ENCODE measurements around the gene NANOS3.

NANOS3 gene

DNA sequence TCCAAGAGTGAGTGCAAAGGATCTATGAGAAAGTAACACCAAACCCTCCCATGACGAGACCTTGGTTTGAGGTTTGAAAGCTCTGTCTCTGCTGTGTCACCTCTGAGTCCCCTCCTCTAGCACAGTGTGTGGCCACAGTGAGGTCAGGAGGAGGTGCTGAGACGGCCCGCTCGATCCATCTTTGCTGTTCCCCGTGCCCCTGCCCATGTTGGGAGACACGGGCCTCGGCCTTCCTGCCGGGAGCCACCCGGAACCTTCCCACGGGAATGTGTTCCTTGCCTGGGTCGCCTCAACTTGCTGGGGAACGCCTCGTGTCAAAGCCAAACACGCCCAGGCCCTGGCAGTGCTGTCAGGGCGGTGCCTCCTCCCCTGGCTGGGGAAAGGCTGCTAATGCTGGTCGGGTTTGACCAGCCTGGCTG is 10.1 kb downstream of the NANOS3 start:
- Histone ChIP-seq H3K4me3 (ENCODE audit: insufficient read length, low read depth) (no peak overlapping the region), H3K27me3 (ENCODE audit: insufficient read depth, insufficient read length) (peaks cover 2% of the 10 kb centered on the region), H3K4me1 (ENCODE audit: insufficient read depth, insufficient read length) (peaks cover 27% of the 10 kb centered on the region), H3K9ac (ENCODE audit: insufficient read length, low read depth) (no peak overlapping the region), H3K36me3 (ENCODE audit: insufficient read depth, insufficient read length, low read length) (no peaks in the 10 kb centered on the region), H3K9me3 (ENCODE audit: insufficient read depth, low read length) (no peaks in the 10 kb centered on the region)
- DNase-seq (ENCODE audit: low read depth, low spot score), result no peak
- no peak for TF ChIP-seq SUZ12 (IDR thresholded peaks at IDR 0.05; ENCODE audit: extremely low read depth, insufficient read depth, insufficient read length)
- no peak for TF ChIP-seq ZNF274 (IDR thresholded peaks at IDR 0.05; ENCODE audit: low read depth, low read length)
- TF ChIP-seq YY1 (IDR thresholded peaks at IDR 0.05; ENCODE audit: insufficient read depth, insufficient read length), result no peak

DNA sequence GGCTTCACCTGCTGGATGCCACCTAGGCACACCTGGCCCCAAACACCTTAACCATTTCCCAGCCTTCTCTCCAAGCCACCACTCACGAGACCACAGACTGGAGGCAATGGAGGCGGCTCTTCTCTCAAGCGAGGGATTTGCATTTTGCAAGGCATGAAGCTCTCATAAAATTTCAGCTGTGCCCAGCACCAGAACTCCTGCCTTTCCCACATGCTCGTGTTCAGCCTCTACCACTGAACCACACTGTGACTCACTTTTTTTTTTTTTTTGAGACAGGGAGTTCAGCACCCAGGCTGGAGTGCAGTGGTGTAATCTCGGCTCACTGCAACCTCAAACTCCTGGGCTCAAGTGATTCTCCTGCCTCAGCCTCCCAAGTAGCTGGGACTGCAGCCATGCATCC is 10.6 kb downstream of the NANOS3 start:
- H3K4me1 ChIP-seq (ENCODE audit: insufficient read depth, insufficient read length), result peaks cover 23% of the 10 kb centered on the region
- H3K27me3 ChIP-seq (ENCODE audit: insufficient read depth, insufficient read length), result peaks cover 2% of the 10 kb centered on the region
- H3K9me3 ChIP-seq (ENCODE audit: insufficient read depth, low read length), result no peaks in the 10 kb centered on the region
- H3K4me3 ChIP-seq (ENCODE audit: insufficient read length, low read depth), result no peak overlapping the region
- peak overlapping the region; percentile 36 for H3K9ac ChIP-seq (ENCODE audit: insufficient read length, low read depth)
- no peaks in the 10 kb centered on the region for H3K36me3 ChIP-seq (ENCODE audit: insufficient read depth, insufficient read length, low read length)
- DNase-seq (ENCODE audit: low read depth, low spot score), result no peak
- TF ChIP-seq SUZ12 (IDR thresholded peaks at IDR 0.05; ENCODE audit: extremely low read depth, insufficient read depth, insufficient read length) (no peak), ZNF274 (IDR thresholded peaks at IDR 0.05; ENCODE audit: low read depth, low read length) (no peak), YY1 (IDR thresholded peaks at IDR 0.05; ENCODE audit: insufficient read depth, insufficient read length) (no peak)

DNA sequence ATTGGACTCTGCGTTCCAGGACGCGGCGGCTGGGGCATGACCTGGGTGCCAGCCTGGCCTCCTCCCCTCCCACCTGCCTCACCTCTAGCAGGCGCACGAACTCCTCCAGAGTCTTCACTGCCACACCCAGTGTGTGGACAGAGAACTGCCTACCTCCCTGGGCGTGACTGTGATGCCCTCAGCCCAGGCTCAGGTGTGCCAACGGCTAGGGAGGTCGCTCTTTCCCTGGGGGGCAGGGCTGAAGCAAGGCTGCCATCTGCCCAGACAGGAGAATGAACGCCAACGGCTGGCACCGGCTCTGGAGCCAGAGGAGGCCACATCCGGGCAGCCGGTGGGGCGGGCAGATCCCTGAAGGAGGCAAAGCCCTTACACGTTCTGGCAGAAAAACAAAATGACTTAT is 11.3 kb downstream of the NANOS3 start:
- no peak for DNase-seq (ENCODE audit: low read depth, low spot score)
- Histone ChIP-seq H3K9ac (ENCODE audit: insufficient read length, low read depth) (no peak overlapping the region), H3K27me3 (ENCODE audit: insufficient read depth, insufficient read length) (peaks cover 2% of the 10 kb centered on the region), H3K9me3 (ENCODE audit: insufficient read depth, low read length) (no peaks in the 10 kb centered on the region), H3K4me3 (ENCODE audit: insufficient read length, low read depth) (no peak overlapping the region), H3K36me3 (ENCODE audit: insufficient read depth, insufficient read length, low read length) (no peaks in the 10 kb centered on the region), H3K4me1 (ENCODE audit: insufficient read depth, insufficient read length) (peaks cover 23% of the 10 kb centered on the region)
- TF ChIP-seq SUZ12 (IDR thresholded peaks at IDR 0.05; ENCODE audit: extremely low read depth, insufficient read depth, insufficient read length), result no peak
- TF ChIP-seq ZNF274 (IDR thresholded peaks at IDR 0.05; ENCODE audit: low read depth, low read length), result no peak
- no peak for TF ChIP-seq YY1 (IDR thresholded peaks at IDR 0.05; ENCODE audit: insufficient read depth, insufficient read length)

DNA sequence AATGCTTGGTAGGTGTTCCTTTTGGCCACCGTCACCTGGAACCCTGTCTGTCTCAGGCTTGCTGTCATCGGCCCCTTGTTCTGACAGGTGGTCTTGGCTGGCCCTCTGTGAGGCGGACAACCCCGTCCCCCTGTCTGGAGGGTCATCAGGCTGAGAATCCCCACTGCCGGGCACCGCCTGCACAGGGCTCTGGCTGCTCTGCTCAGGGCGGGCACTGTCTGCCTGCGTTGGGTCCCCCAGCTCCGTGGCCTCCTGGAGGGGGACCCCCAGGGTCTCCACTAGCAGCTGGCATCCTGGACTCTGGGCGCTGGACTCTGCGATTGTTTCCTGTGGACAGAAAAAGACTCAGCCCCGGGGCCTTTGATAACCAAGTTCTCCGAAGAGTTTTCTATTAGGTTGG is 13.2 kb downstream of the NANOS3 start:
- no peak overlapping the region for H3K9ac ChIP-seq (ENCODE audit: insufficient read length, low read depth)
- peaks cover 2% of the 10 kb centered on the region for H3K27me3 ChIP-seq (ENCODE audit: insufficient read depth, insufficient read length)
- peaks cover 17% of the 10 kb centered on the region for H3K4me1 ChIP-seq (ENCODE audit: insufficient read depth, insufficient read length)
- no peak for DNase-seq (ENCODE audit: low read depth, low spot score)
- H3K36me3 ChIP-seq (ENCODE audit: insufficient read depth, insufficient read length, low read length), result no peaks in the 10 kb centered on the region
- H3K9me3 ChIP-seq (ENCODE audit: insufficient read depth, low read length), result no peaks in the 10 kb centered on the region
- TF ChIP-seq ZNF274 (IDR thresholded peaks at IDR 0.05; ENCODE audit: low read depth, low read length), result no peak
- no peak for TF ChIP-seq SUZ12 (IDR thresholded peaks at IDR 0.05; ENCODE audit: extremely low read depth, insufficient read depth, insufficient read length)
- no peak for TF ChIP-seq YY1 (IDR thresholded peaks at IDR 0.05; ENCODE audit: insufficient read depth, insufficient read length)
- no peak overlapping the region for H3K4me3 ChIP-seq (ENCODE audit: insufficient read length, low read depth)

DNA sequence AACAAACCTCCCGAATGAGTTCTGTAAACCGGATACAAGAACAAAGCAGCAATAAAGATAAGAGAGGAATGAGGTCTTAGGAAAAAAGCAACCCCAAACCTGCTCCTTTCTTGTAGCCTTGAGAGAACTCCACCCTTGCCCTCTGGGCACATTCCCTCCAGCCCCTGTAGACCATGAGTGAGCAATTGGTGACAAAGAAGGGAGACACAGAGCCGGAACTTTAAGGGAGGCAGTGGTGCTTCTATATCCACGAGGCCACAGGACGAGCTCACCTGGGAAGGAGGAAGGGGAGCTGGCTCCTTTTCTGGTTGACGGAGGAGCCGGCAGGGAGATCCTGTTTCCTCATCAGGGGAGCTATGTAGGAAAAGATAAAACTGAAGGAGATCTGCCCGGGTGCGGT is 15.9 kb downstream of the NANOS3 start:
- TF ChIP-seq SUZ12 (IDR thresholded peaks at IDR 0.05; ENCODE audit: extremely low read depth, insufficient read depth, insufficient read length) (no peak), YY1 (IDR thresholded peaks at IDR 0.05; ENCODE audit: insufficient read depth, insufficient read length) (no peak), ZNF274 (IDR thresholded peaks at IDR 0.05; ENCODE audit: low read depth, low read length) (no peak)
- Histone ChIP-seq H3K9ac (ENCODE audit: insufficient read length, low read depth) (no peak overlapping the region), H3K4me1 (ENCODE audit: insufficient read depth, insufficient read length) (peaks cover 9% of the 10 kb centered on the region), H3K36me3 (ENCODE audit: insufficient read depth, insufficient read length, low read length) (no peaks in the 10 kb centered on the region), H3K9me3 (ENCODE audit: insufficient read depth, low read length) (no peaks in the 10 kb centered on the region), H3K27me3 (ENCODE audit: insufficient read depth, insufficient read length) (no peaks in the 10 kb centered on the region), H3K4me3 (ENCODE audit: insufficient read length, low read depth) (no peak overlapping the region)
- no peak for DNase-seq (ENCODE audit: low read depth, low spot score)

DNA sequence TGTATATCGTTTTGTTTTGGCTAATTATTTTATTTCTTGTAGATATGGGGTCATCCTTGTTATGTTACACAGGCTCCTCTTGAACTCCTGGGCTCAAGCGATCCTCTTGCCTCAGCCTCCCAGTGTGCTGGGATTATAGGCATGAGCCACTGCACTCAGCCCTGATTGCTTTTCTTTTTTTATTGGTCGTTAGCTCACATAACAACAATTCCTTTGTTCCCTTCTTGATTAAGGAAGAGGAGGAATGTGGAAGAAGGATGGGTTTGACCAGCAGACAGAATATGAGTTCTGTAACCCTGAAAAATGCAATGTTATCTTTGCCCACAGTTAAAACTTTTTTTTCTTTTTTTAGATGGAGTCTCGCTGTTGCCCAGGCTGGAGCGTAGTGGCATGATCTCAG is 17.6 kb downstream of the NANOS3 start:
- H3K9ac ChIP-seq (ENCODE audit: insufficient read length, low read depth), result no peak overlapping the region
- no peak for TF ChIP-seq ZNF274 (IDR thresholded peaks at IDR 0.05; ENCODE audit: low read depth, low read length)
- no peak for TF ChIP-seq YY1 (IDR thresholded peaks at IDR 0.05; ENCODE audit: insufficient read depth, insufficient read length)
- TF ChIP-seq SUZ12 (IDR thresholded peaks at IDR 0.05; ENCODE audit: extremely low read depth, insufficient read depth, insufficient read length), result no peak
- H3K9me3 ChIP-seq (ENCODE audit: insufficient read depth, low read length), result no peaks in the 10 kb centered on the region
- no peak overlapping the region for H3K4me3 ChIP-seq (ENCODE audit: insufficient read length, low read depth)
- DNase-seq (ENCODE audit: low read depth, low spot score), result no peak
- H3K4me1 ChIP-seq (ENCODE audit: insufficient read depth, insufficient read length), result peaks cover 7% of the 10 kb centered on the region
- no peaks in the 10 kb centered on the region for H3K36me3 ChIP-seq (ENCODE audit: insufficient read depth, insufficient read length, low read length)
- no peaks in the 10 kb centered on the region for H3K27me3 ChIP-seq (ENCODE audit: insufficient read depth, insufficient read length)

DNA sequence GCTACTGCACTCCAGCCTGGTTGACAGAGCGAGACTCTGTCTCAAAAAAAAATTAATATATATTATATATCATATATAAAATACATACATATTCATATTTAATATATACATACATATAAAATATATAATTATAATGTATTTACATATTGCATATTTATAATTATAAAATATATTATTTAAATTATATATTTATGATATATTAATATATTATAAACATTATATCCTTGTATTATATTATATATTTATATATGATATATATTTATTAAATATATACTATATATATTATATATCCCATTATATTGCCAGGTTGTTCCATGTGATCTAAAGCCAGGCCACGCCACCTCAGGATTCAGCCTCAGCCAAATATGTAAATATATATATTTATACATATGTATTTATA is 19.3 kb downstream of the NANOS3 start:
- Histone ChIP-seq H3K4me1 (ENCODE audit: insufficient read depth, insufficient read length) (peaks cover 7% of the 10 kb centered on the region), H3K9me3 (ENCODE audit: insufficient read depth, low read length) (no peaks in the 10 kb centered on the region), H3K36me3 (ENCODE audit: insufficient read depth, insufficient read length, low read length) (no peaks in the 10 kb centered on the region), H3K9ac (ENCODE audit: insufficient read length, low read depth) (no peak overlapping the region), H3K4me3 (ENCODE audit: insufficient read length, low read depth) (no peak overlapping the region), H3K27me3 (ENCODE audit: insufficient read depth, insufficient read length) (no peaks in the 10 kb centered on the region)
- TF ChIP-seq ZNF274 (IDR thresholded peaks at IDR 0.05; ENCODE audit: low read depth, low read length) (no peak), YY1 (IDR thresholded peaks at IDR 0.05; ENCODE audit: insufficient read depth, insufficient read length) (no peak), SUZ12 (IDR thresholded peaks at IDR 0.05; ENCODE audit: extremely low read depth, insufficient read depth, insufficient read length) (no peak)
- no peak for DNase-seq (ENCODE audit: low read depth, low spot score)

Data from NT2/D1 (cell line).